Stimulated activated effector memory CD8-positive, alpha-beta T cell treated with anti-CD3 and anti-CD28 coated beads, Interleukin-12 subunit alpha, Interleukin-12 subunit beta, amount 100 ng/mL, for 72 hours (primary cell): ENCODE measurements around the gene ITPR3.
A peak's percentile ranks its signal among the peaks of the same experiment; 100 is the strongest.

Source experiments
- ATAC-seq: fragments of 150-1000 bp; cut with Tn5 transposase; 2 replicates; pipeline ENCODE4 v1.10.0; 2021
- DNase-seq, 2 donors: peaks; one replicate each; pipeline ENCODE4 v3.0.0; 2021 to 2022; ENCODE audit warnings: low spot score in 2 of 2
- H3K27ac Mint-ChIP-seq: one replicate; pipeline ENCODE4 v1.8.0; 2022; ENCODE audit warnings: mild to moderate bottlenecking, mixed read lengths
- H3K36me3 Mint-ChIP-seq: one replicate; pipeline ENCODE4 v1.8.0; 2022; ENCODE audit warnings: mild to moderate bottlenecking, mixed read lengths
- H3K4me1 Mint-ChIP-seq: one replicate; pipeline ENCODE4 v1.8.0; 2022; ENCODE audit warnings: mixed read lengths
- H3K4me3 Mint-ChIP-seq: one replicate; pipeline ENCODE4 v1.8.0; 2022; ENCODE audit warnings: mild to moderate bottlenecking, mixed read lengths
- H3K9me3 Mint-ChIP-seq: one replicate; pipeline ENCODE4 v1.8.0; 2022; ENCODE audit warnings: mixed read lengths

The ITPR3 gene

GRCh38 chr6:33659986-33660385, 38.9 kb downstream of the ITPR3 start:
- no peak for DNase-seq
- Mint-ChIP-seq H3K9me3 (no peaks in the 10 kb centered on the region), H3K4me3 (no peak overlapping the region), H3K4me1 (no peaks in the 10 kb centered on the region), H3K36me3 (peaks cover 88% of the 10 kb centered on the region), H3K27ac (peak overlapping the region; percentile 58)
- ATAC-seq, result no peak

- Mint-ChIP-seq H3K4me1 (no peaks in the 10 kb centered on the region), H3K9me3 (no peaks in the 10 kb centered on the region), H3K27ac (no peak overlapping the region), H3K36me3 (peaks cover 92% of the 10 kb centered on the region), H3K4me3 (no peak overlapping the region)
- DNase-seq (no peak), ATAC-seq (no peak)
Observed at GRCh38 chr6:33661106-33661838, 40.1 kb downstream of the ITPR3 start.

DNA sequence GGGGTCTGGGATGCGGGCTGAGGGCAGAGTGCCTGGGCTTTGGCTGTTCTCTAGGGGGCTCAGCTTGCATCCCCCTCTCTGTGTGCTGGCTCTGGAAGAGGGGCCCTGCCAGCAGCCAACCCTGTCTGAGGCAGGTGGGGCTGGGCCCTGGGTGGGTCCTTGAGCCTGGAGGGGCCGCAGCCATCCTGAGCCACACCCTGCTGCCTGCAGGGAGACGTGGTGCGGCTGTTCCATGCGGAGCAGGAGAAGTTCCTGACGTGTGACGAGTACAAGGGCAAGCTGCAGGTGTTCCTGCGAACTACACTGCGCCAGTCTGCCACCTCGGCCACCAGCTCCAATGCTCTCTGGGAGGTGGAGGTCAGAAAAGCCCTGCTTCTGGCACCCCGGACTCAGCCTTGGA, 41.2 kb downstream of the ITPR3 start:
- Mint-ChIP-seq H3K36me3 (peaks cover 93% of the 10 kb centered on the region), H3K27ac (peak overlapping the region; percentile 69), H3K9me3 (no peaks in the 10 kb centered on the region), H3K4me3 (no peak overlapping the region), H3K4me1 (no peaks in the 10 kb centered on the region)
- DNase-seq (no peak), ATAC-seq (no peak)

- ATAC-seq, result no peak
- H3K36me3 Mint-ChIP-seq, result peaks cover 93% of the 10 kb centered on the region
Observed at GRCh38 chr6:33663028-33663427, 41.9 kb downstream of the ITPR3 start.

GRCh38 chr6:33663727-33664449, 42.8 kb downstream of the ITPR3 start:
- no peak overlapping the region for H3K4me3 Mint-ChIP-seq
- DNase-seq (no peak), ATAC-seq (no peak)
- H3K27ac Mint-ChIP-seq, result peak overlapping the region; percentile 69
- peaks cover 7% of the 10 kb centered on the region for H3K4me1 Mint-ChIP-seq
- H3K9me3 Mint-ChIP-seq, result no peaks in the 10 kb centered on the region
- H3K36me3 Mint-ChIP-seq, result peaks cover 93% of the 10 kb centered on the region

More at GRCh38 chr6:33663028-33663427, 41.9 kb downstream of the ITPR3 start:
- no peak for DNase-seq
- H3K4me1 Mint-ChIP-seq, result no peaks in the 10 kb centered on the region
- H3K9me3 Mint-ChIP-seq, result no peaks in the 10 kb centered on the region
- H3K27ac Mint-ChIP-seq, result peak overlapping the region; percentile 69
- H3K4me3 Mint-ChIP-seq, result no peak overlapping the region

- DNase-seq (no peak), ATAC-seq (no peak)
- H3K4me1 Mint-ChIP-seq, result peaks cover 7% of the 10 kb centered on the region
- peaks cover 95% of the 10 kb centered on the region for H3K36me3 Mint-ChIP-seq
- no peak overlapping the region for H3K27ac Mint-ChIP-seq
- H3K4me3 Mint-ChIP-seq, result no peak overlapping the region
- H3K9me3 Mint-ChIP-seq, result no peaks in the 10 kb centered on the region
Observed at GRCh38 chr6:33664506-33665057, 43.5 kb downstream of the ITPR3 start.

DNA sequence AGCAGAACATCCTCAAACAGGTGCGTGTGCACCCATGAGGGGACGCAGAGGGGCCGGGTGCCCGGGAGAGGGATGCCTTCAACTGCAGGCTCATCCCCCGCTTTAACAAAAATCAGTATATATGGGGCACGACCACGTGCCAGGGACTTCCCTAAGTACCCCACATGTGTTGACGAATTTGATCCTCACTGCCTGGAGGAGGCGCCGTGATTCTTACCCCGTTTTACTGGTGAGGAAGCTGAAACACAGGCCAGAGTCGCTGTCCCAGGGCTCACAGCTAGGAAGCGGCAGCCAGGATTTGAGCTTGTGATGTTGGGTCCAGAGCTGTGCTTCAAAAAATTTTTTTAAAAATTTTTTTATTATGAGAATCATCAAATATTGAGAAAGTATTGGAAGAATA, 44.8 kb downstream of the ITPR3 start:
- H3K4me3 Mint-ChIP-seq, result no peak overlapping the region
- no peaks in the 10 kb centered on the region for H3K9me3 Mint-ChIP-seq
- H3K36me3 Mint-ChIP-seq, result peaks cover 94% of the 10 kb centered on the region
- H3K27ac Mint-ChIP-seq, result no peak overlapping the region
- ATAC-seq (no peak), DNase-seq (no peak)
- peaks cover 7% of the 10 kb centered on the region for H3K4me1 Mint-ChIP-seq

GRCh38 chr6:33667072-33667471, 46.0 kb downstream of the ITPR3 start:
- peaks cover 7% of the 10 kb centered on the region for H3K4me1 Mint-ChIP-seq
- DNase-seq, result no peak
- H3K4me3 Mint-ChIP-seq, result no peak overlapping the region
- no peaks in the 10 kb centered on the region for H3K9me3 Mint-ChIP-seq
- peaks cover 93% of the 10 kb centered on the region for H3K36me3 Mint-ChIP-seq
- H3K27ac Mint-ChIP-seq, result no peak overlapping the region
- ATAC-seq, result no peak

- H3K27ac Mint-ChIP-seq, result no peak overlapping the region
- peaks cover 7% of the 10 kb centered on the region for H3K4me1 Mint-ChIP-seq
- no peak overlapping the region for H3K4me3 Mint-ChIP-seq
Observed at GRCh38 chr6:33667776-33668175, 46.7 kb downstream of the ITPR3 start.

GRCh38 chr6:33668328-33668727, 47.2 kb downstream of the ITPR3 start:
- H3K4me1 Mint-ChIP-seq, result peaks cover 7% of the 10 kb centered on the region
- DNase-seq, result no peak
- H3K36me3 Mint-ChIP-seq, result peaks cover 96% of the 10 kb centered on the region
- peak overlapping the region; percentile 60 for H3K27ac Mint-ChIP-seq
- no peak overlapping the region for H3K4me3 Mint-ChIP-seq
- ATAC-seq, result no peak
- H3K9me3 Mint-ChIP-seq, result no peaks in the 10 kb centered on the region

More at GRCh38 chr6:33667776-33668175, 46.7 kb downstream of the ITPR3 start:
- ATAC-seq (no peak), DNase-seq (no peak)
- Mint-ChIP-seq H3K9me3 (no peaks in the 10 kb centered on the region), H3K36me3 (peaks cover 93% of the 10 kb centered on the region)

DNA sequence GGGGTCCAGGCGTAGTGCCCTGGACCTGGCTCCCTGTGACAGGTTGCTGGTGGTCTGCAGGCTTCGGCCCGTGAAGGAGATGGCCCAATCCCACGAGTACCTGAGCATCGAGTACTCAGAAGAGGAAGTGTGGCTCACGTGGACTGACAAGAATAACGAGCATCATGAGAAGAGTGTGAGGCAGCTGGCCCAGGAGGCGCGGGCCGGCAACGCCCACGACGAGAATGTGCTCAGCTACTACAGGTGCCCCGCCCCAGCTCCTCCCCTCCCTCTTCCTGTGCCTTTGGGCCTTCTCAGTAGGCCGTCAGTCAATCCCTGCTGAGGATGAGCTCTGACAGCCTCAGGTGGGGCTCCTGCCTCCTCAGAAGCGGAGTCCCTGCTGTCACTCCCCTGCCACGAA, 47.8 kb downstream of the ITPR3 start:
- ATAC-seq (peak; percentile 31), DNase-seq (no peak)
- H3K36me3 Mint-ChIP-seq, result peaks cover 96% of the 10 kb centered on the region
- H3K27ac Mint-ChIP-seq, result peak overlapping the region; percentile 60
- H3K4me1 Mint-ChIP-seq, result peaks cover 7% of the 10 kb centered on the region
- H3K9me3 Mint-ChIP-seq, result no peaks in the 10 kb centered on the region
- no peak overlapping the region for H3K4me3 Mint-ChIP-seq

- no peak for ATAC-seq
- Mint-ChIP-seq H3K27ac (no peak overlapping the region), H3K4me1 (peaks cover 7% of the 10 kb centered on the region), H3K36me3 (peaks cover 97% of the 10 kb centered on the region), H3K9me3 (no peaks in the 10 kb centered on the region), H3K4me3 (no peak overlapping the region)
- DNase-seq, result no peak
Observed at GRCh38 chr6:33670086-33670660, 49.1 kb downstream of the ITPR3 start.

- peaks cover 97% of the 10 kb centered on the region for H3K36me3 Mint-ChIP-seq
- no peak overlapping the region for H3K27ac Mint-ChIP-seq
- DNase-seq (no peak), ATAC-seq (no peak)
- H3K4me1 Mint-ChIP-seq, result peaks cover 7% of the 10 kb centered on the region
- H3K9me3 Mint-ChIP-seq, result no peaks in the 10 kb centered on the region
- no peak overlapping the region for H3K4me3 Mint-ChIP-seq
Observed at GRCh38 chr6:33670971-33671743, 50.0 kb downstream of the ITPR3 start.

DNA sequence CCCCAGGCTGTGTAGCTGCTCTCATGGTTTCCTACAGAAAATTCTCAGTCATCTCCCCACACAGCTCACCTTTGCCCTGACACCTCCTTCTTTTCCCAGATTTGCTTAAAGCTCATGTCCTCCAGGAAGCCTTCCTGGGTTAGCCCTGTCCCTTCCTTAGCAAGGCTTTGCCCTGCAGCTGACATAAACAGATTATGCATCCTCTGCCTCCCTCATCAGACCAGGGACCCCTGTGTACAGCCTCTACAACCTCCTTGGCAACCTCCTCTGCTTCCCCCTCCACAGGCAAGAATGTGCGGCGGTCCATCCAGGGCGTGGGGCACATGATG, 50.6 kb downstream of the ITPR3 start:
- Mint-ChIP-seq H3K4me1 (peaks cover 7% of the 10 kb centered on the region), H3K27ac (no peak overlapping the region), H3K36me3 (peaks cover 97% of the 10 kb centered on the region), H3K9me3 (no peaks in the 10 kb centered on the region), H3K4me3 (no peak overlapping the region)
- ATAC-seq (no peak), DNase-seq (no peak)

GRCh38 chr6:33672808-33673207, 51.7 kb downstream of the ITPR3 start:
- Mint-ChIP-seq H3K4me1 (peaks cover 11% of the 10 kb centered on the region), H3K4me3 (no peak overlapping the region), H3K36me3 (peaks cover 97% of the 10 kb centered on the region), H3K27ac (peak overlapping the region; percentile 87), H3K9me3 (no peaks in the 10 kb centered on the region)
- peak; percentile 31 for ATAC-seq
- no peak for DNase-seq
